CD4-positive, alpha-beta T cell treated with Interleukin-10 for 1 hour (primary cell): Measurements from ENCODE around the gene JMJD1C.
A peak's percentile ranks its signal among the peaks of the same experiment; 100 is the strongest.
"Not testable (repeated sequence)": the region's sequence is repeated elsewhere in the genome, so short reads cannot be mapped to it uniquely, and the experiment has no call there.

Source experiments
- DNase-seq: peaks from one replicate; pipeline ENCODE4 v3.0.0-alpha.2; 2020

JMJD1C gene, protein sequence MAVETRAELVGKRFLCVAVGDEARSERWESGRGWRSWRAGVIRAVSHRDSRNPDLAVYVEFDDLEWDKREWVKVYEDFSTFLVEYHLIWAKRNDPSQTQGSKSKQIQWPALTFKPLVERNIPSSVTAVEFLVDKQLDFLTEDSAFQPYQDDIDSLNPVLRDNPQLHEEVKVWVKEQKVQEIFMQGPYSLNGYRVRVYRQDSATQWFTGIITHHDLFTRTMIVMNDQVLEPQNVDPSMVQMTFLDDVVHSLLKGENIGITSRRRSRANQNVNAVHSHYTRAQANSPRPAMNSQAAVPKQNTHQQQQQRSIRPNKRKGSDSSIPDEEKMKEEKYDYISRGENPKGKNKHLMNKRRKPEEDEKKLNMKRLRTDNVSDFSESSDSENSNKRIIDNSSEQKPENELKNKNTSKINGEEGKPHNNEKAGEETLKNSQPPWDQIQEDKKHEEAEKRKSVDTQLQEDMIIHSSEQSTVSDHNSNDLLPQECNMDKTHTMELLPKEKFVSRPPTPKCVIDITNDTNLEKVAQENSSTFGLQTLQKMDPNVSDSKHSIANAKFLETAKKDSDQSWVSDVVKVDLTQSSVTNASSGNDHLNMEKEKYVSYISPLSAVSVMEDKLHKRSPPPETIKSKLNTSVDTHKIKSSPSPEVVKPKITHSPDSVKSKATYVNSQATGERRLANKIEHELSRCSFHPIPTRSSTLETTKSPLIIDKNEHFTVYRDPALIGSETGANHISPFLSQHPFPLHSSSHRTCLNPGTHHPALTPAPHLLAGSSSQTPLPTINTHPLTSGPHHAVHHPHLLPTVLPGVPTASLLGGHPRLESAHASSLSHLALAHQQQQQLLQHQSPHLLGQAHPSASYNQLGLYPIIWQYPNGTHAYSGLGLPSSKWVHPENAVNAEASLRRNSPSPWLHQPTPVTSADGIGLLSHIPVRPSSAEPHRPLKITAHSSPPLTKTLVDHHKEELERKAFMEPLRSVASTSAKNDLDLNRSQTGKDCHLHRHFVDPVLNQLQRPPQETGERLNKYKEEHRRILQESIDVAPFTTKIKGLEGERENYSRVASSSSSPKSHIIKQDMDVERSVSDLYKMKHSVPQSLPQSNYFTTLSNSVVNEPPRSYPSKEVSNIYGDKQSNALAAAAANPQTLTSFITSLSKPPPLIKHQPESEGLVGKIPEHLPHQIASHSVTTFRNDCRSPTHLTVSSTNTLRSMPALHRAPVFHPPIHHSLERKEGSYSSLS (N-terminal part only)

DNA sequence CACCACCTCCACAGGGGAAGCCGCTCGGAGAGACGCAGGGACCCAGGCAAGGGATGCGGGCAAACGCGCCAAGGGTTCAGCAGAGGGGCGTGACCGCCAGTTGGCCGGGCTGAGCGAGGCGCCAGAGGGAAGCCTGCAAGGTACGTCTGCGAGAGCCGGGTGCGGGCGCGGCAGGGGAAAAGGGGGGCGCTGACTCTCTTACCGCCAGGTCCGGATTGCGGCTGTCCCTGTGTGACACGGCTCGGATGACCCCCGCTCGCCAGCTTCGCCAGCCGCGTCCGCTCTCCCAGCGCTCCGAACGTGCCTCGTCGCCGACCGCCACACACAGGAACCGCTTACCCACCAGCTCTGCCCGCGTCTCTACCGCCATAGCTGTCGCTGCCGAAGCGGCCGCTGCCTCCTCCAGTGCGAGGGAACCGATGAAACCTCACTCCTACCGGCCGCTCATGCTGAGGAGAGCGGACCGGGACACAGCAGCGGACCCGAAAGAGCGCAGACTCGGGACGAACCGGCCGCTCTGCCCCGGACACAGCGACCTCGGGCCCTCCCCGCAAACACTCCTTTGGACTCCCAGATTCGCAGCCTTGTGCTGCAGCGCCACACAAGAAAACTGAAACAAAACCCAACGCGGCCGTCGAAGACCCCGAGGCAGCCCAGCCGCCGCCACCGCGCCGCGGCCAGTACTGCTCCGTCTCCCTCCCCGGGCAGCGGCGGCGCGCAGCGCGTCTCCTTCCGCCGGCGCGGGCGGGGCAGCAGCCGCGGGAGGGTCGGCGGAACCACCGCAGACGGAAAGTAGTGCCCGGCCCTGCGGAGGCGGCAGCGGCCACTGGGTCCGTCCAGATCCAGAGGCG is at the start of gene JMJD1C:
Gene JMJD1C, minus strand, starts transcription at position 685 of the 851 bp plus-strand sequence. Its CDS starts 315 bp downstream, at position 370.
- peak; percentile 66 for DNase-seq

DNA sequence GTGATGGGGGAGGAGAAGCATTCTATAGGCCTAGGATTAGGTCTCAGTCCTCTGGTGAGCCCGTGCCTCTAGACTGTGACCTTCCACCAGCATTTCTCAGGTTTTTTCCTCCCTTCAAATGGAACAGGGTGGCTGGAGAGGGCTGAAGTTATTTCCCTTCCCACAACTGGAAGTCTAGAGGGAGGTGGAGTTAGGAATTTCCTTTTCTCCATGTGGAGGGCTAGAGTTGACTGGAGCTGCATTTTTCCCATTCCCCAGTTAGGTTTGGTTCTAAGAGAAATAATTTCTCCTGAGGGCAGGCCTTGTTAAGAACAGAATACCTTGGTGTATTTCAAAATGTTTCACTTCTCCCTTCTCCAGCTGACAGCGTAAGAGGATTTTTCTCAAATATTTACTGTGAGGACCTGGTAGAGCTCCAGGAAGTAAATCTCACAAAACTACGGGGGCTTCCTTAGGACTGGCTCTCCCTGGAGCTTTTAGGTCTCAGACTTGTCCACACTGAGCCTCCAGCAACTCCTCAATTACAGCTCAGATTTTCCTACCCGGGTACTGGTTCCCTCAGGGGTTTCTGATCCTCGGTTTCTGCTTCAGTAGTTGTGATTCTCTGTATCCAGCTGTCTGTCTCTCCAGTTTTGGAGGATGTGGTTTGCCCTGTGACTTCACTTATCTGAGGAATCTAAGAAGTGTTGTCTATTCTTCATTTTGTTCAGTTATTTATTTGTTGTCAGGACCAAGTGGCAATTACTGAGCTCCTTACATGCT is 49.4 kb upstream of the JMJD1C start:
- DNase-seq: no peak

DNA sequence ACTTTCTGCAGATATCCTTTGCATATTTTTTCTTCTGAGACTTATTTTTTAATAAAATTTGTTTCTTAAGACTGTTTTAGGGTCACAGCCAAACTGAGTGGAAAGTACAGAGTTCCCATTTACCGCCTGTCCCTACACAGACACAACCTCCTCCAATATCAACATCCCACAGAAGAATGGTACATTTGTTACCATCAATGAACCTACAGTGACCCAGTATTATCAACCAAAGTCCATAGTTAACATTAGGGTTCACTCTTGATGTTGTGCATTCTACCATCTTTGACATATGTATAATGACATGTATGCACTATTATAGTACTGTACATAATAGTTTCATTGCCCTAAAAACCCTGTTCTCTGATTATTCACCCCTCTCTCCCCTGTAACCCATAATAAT is 40.8 kb upstream of the JMJD1C start:
- no peak for DNase-seq

DNA sequence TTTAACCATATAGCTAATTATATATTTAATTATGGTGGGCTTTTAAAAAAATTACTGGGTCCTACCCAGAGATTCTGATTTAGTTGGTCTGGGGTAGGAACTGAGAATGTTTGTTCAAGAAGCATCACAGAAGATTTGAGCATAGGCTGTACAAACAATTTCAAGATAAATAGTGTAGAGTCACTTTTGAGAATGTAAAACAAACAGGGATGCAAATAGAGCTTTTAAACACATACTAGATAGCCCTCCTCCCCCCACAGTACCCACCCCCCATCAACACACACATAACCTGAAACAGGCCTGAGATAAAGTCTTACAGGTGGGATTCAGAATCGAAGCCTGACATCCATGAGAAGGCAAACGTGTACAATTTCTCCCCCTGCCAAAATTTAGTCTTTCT is 39.8 kb upstream of the JMJD1C start:
- DNase-seq: no peak

DNA sequence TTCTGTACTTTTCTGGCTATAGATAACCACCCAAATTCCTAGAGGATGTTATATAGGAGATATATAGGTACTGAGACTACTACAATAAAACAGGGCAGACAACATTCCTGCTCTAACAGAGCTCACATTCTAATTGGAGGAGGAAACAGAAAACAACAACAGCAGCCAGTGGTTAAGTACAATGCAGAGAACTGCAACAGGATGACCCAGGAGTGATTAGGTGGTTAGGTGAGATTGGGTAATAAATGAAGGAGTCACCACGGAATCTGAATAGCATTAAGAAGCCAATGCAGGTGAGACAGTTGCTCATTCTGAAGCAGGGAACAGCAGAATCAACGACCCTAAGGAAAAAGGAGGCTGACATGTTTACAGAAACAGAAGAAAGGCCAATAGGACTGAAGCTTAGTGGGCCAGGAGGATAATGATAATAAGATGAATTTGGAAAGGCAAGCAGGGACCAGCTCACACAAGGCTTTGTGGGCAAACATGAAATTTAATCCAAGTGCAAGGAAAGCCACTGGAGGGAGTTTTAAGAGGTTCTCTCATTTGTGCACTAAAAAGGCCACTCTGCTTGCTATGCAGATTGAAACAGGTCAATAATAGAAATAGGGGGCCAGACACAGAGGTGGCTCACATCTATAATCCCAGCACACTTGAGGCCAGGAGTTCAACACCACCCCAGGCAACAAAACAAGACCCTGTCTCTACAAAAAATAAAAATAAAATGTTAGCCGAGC is 38.5 kb upstream of the JMJD1C start:
- DNase-seq: no peak

DNA sequence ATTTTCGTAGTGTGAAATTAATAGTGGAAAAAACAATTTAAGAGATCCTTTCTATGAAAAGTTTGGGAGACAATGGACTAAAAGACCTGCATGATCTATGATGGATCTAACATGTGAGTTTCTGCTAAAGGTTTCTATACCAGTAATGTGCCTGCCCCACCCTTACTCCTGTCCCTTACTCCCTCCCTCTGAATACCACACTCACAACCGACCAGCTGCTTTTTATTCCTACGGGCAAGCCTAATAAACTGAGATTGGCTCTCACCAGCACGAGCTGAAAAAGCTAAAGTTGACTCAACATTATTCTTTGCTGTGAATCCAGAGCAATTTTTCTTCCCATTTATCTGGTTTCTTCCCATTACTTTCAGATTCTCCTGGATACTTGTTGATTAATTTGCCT is 37.6 kb upstream of the JMJD1C start:
- no peak for DNase-seq

DNA sequence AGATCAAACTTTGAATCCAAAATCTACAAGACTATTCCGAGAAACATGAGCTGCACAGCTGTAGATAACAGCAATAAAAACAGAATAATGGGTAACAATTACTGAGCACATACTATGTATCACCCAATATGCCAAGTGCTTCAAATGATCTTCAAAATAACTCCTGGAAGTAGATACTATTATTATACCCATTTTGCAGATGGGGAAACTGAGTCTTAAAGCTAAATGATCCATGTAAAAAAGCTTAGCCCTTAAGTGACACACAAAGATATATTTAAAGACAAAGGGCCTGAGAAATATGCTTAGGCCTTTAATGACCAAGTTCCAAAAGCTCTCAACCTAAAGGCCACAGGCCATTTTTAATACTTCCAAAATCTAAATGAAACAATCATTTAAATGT is 37.1 kb upstream of the JMJD1C start:
- DNase-seq: no peak

DNA sequence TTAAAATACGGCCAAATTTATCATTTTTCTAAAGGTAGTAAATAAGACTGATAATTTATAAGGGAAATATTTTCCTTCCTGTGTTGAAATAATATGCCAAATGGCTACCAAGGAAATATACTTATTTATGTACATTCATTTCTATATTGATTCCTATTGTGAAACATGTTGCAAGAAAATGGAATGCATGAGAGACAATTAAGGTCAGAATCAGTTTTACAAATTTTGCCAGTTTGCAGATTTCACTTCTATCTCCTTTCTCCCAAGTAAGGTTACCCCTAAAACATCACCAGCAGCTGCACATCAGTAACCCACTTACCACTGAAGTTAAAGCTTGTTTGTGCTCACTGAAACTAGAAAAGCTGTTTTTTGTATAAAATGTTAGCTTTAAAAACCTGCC is 36.2 kb upstream of the JMJD1C start:
- no peak for DNase-seq

DNA sequence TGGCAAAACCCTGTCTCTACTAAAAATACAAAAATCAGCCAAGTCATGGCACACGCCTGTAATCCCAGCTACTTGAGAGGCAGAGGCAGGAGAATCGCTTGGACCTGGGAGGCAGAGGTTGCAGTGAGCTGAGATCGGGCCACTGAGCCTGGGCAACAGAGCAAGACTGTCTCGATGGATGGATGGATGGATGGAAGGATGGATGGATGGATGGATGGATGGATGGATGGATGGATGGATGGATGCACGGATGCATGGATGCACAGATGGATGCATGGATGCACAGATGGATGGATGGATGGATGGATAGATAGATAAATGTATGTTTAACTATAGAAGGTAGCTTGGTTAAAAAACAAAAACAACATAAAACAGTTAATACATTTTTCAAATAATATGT is 34.8 kb upstream of the JMJD1C start:
- DNase-seq: not testable (repeated sequence)

DNA sequence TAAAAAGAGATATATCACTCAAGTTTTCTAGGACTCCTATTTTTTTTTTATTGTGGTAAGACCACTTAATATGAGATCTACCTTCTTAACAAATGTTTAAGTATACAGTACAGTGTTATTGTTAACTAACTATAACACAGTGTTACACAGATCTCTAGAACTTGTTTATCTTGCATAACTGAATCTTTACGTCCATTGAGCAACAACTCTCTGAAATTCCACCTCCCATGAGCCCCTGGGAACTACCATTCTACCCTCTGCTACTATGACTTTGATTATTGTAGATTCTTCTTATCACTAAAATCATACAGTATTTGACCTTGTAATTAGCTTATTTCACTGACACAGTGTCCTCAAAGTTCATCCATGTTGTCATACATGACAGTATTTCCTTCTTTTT is 32.9 kb upstream of the JMJD1C start:
- DNase-seq: no peak

DNA sequence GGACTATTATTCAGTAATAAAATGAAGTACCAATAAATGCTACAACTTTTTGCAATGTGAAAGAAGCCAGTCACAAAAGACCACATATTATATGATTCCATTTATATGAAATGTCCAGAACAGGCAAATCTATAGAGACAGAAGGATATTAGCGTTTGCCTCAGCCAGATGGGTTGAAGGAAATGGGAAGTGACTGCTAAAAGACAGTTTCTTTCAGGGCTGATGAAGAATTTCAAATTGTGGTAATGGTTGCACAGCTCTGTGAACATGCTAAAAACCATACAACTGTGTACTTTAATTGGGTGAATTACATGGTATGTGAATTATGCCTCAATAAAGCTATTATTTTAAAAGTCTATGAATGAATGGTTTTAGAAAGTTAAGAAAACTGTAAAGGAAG is 31.5 kb upstream of the JMJD1C start:
- DNase-seq: no peak

DNA sequence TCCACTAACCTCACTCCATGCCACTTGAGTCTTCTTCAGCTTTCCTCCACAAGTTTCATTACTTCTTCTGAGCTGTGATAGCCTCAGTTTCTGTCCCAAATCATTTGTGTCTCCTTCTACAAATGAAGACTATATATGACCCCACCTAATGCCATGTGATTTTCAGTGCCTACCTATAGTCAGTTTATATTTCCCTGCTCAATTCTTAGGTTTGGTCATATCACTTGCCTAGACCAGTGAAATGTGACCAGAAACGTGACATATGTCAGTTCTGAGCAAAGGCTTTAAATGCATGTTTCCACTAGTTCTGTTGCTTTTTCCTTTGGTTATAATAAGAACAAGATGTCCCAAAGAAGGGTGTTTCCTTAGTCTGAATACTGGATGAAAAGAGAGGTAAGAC is 30.8 kb upstream of the JMJD1C start:
- DNase-seq: no peak

DNA sequence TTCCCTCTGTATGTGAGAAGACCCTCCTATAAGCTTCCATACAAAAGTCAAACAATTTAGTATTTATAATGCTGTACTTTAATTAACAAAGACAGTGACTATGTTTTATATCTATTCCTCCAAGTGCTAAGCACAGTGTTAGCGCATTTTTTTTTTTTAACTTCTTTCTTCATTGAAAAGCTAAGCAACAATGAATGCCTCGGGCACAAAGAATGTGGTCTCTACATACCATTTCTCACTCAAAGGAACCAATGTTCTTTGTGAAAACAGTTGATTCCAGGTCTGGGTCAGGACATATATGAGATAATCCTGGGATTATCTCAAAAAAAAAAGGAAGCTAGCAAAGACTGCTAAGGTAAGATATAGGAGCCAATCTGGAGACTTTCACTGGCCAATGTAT is 29.2 kb upstream of the JMJD1C start:
- no peak for DNase-seq

DNA sequence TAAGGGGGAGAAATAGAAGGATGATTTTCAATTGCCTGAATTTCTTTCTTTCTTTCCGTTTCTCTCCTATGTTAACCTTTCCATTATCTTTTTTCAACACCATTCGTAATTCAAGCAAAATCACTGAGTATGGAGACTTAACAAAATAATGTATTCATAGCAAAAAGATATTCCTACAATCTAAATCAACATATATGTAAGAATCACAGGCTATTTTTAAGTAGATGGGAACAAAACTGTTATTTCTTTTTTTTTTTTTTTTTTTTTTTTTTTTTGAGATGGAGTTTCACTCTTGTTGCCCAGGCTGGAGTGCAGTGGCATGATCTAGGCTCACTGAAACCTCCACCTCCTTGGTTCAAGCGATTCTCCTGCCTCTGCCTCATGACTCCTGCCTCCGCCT is 27.2 kb upstream of the JMJD1C start:
- no peak for DNase-seq

DNA sequence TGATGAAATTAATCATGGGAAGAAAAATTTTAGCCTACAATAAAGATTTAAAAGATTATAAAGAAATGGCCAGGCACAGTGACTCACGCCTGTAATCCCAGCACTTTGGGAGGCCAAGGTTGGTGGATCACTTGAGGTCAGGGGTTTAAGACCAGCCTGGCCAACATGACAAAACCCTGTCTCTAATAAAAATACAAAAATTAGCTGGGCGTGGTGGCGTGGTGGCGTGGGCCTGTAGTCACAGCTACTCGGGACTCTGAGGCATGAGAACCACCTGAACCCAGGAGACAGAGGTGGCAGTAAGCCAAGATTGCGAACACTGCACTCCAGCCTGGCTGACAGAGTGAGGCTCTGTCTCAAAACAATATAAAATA is 26.5 kb upstream of the JMJD1C start:
- not testable (repeated sequence) for DNase-seq

DNA sequence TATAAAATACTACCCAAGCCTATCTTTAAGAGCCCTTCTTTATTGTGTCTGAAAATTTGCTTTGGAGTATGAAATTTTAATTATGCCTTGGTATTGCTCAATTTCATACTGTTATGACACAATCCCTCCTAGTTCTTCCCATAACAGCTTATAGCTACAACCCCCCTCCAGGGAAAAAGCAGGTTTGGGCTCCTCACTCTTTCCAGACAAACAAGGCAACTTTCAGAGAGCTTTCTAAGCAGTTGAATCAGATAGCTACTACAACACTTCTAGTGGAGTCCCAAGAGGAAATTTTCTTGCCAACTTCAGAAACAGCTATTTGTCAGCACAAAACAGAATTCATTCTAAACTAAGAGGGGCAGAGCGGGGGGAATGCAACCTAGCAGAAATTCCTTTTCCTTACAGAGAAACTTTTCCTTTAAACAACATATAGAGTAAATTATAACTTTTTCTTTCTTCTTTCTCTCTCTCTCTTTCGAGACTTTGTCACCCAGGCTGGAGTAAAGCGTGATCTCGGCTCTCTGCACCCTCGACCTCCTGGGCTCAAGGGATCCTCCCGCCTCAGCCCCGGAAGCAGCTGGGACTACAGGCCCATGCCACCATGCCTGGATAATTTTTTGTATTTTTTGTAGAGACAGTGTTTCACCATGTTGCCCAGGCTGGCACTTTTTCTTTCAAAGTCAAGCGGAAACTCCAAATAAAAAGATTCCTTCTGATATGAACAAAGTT is 26.0 kb upstream of the JMJD1C start:
- no peak for DNase-seq

DNA sequence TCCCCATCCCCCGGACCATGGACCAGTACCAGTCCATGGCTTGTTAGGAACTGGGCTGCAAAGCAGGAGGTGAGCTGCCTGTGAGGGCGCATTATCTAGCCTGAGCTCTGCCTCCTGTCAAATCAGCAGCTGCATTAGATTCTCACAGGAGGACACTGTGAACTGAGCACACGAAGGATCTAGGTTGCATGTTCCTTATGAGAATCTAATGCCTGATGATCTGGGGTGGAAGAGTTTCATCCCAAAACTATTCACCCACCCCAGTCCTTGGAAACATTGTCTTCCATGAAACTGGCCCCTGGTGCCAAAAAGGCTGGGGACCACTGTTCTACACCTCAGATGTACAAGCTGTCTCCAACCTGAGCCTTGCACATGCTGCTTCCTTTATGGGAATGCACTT is 24.1 kb upstream of the JMJD1C start:
- DNase-seq: no peak

DNA sequence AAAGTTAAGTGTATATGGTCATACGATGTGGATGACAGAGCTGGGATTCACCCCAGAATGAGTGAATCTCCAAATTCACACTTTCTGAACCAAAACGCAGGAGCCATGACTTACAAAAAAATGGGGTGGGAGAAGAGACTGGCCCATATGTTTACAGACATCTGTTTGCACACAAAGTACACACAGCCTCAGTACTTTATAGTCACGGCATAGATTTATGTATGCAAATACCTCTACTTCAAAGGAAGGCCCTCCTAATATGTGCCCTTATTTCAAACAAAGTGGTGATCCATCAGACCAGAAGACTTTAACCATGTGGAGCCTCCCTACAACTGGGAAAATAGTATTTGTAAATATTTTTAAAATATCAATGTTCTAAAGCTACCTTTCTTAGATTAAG is 22.2 kb upstream of the JMJD1C start:
- DNase-seq: no peak

DNA sequence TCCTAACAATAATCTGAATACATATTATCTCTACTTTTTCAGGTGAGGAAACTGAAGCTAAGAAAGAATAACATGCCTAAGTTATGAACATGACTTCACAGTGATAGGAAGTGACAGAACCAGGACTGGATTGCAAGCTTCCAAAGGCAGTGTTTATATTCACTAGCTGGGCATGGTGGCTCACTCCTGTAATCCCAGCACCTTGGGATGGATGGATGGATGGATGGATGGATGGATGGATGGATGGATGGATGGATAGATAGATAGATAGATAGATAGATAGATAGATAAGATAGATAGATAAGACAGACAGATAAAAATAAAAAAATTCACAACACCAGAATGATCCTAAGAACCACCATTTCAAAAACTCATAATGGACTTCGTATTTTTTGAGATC is 18.2 kb upstream of the JMJD1C start:
- no peak for DNase-seq

DNA sequence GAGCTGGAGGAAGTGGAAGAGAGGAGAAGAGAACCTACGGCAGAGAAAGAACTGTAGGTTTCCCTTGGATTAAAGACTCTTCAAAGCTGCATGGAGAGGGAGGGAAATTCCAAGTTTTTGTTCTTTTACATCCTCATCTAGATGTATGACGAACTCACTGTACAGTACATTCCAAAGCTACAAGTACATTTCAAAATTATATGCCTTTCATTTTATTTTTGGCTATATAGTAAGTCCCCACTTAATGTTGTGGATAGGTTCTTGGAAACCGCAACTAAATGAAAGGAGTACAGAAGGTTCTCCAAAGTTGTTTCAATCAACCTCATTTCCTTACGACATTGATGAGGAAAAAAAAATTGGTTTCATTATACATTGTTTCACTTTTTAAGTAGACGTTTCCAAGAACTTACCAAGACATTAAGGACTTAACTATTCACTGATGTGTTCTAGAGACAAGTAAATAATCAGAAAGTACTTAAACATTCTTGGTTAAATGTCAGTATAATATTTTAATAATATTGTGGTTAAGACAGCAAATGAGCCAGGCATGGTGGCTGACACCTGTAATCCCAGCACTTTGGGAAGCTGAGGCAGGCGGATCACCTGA is 16.1 kb upstream of the JMJD1C start:
- DNase-seq: no peak
